ENCODE measurements around the gene SCGB3A1.

SCGB3A1 gene

DNA sequence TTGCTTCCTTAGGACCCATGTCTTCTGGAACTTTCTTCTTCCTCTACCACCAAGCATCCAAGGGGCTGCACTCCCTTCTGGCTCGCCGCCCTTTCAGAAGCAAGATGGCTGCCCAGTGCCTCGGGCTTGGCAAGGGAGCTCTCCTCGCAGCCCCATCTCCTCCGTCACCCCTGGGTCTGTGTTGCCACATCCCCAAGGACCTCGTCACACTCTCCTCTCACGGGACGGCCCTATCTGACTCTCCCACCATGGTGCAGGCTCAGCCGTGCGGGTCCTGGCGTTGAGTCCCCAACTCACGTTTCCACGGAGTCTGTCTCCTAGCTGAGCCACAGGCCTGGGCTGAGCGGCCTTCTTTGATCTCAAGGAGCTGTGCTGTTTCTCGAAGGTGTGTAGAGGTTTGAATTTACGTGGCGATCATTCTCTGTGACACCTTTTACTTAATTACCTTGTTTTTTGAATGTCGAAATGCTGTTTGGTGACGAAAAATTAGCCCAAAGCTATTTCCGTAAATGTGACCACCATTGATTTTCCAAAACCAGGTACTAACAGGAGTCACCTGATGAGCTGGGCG is 15.0 kb upstream of the SCGB3A1 start:
- Histone ChIP-seq H3K36me3 (ENCODE audit: control insufficient read depth, insufficient read depth, low read length) (no peaks in the 10 kb centered on the region), H3K27me3 (replicated peaks; ENCODE audit: control insufficient read depth, insufficient read depth, low read length) (no peaks in the 10 kb centered on the region; the same call in 1 of the 2 replicates), H3K4me3 (replicated peaks; ENCODE audit: low read depth, low read length) (no peak overlapping the region)
- TF ChIP-seq, protein P1, sequence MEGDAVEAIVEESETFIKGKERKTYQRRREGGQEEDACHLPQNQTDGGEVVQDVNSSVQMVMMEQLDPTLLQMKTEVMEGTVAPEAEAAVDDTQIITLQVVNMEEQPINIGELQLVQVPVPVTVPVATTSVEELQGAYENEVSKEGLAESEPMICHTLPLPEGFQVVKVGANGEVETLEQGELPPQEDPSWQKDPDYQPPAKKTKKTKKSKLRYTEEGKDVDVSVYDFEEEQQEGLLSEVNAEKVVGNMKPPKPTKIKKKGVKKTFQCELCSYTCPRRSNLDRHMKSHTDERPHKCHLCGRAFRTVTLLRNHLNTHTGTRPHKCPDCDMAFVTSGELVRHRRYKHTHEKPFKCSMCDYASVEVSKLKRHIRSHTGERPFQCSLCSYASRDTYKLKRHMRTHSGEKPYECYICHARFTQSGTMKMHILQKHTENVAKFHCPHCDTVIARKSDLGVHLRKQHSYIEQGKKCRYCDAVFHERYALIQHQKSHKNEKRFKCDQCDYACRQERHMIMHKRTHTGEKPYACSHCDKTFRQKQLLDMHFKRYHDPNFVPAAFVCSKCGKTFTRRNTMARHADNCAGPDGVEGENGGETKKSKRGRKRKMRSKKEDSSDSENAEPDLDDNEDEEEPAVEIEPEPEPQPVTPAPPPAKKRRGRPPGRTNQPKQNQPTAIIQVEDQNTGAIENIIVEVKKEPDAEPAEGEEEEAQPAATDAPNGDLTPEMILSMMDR (IDR thresholded peaks at IDR 0.05; ENCODE audit: insufficient read depth, low read length, poor library complexity, severe bottlenecking) = no peak
- no peak for DNase-seq (ENCODE audit: extremely low read depth, insufficient read length)

DNA sequence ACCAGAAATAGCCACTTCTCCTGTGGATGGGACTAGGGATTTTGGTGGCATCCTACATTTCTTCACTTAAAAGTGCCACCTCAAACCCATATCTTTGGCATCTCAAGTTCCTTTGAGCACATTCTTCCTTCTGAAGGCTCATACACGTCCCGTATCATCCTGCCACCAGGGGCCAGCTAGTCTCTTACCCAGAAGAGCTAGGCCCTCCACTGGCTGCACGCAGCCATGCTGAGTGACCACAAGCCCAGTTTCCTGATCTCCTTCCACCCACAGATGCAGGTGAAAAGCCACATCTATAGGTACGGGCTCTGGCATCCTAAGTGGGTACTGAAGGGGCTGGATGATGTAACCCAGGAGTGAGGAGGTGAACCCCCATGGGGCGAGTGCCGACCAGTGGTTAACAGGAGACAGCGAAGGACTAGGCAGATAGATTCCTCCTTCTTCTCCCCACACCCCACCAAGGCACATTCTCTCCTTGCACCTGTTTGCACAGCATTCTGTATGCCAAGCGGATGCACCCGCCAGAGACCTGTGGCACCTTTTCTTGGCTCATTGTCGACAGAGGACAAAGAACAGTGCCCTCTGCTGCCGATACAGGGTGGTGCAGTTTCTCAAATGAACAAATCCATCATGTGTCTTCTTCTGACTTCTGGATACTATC is 14.4 kb upstream of the SCGB3A1 start:
- Histone ChIP-seq H3K4me3 (replicated peaks; ENCODE audit: low read depth, low read length) (no peak overlapping the region), H3K36me3 (ENCODE audit: control insufficient read depth, insufficient read depth, low read length) (no peaks in the 10 kb centered on the region), H3K27me3 (replicated peaks; ENCODE audit: control insufficient read depth, insufficient read depth, low read length) (no peaks in the 10 kb centered on the region; the same call in 1 of the 2 replicates)
- DNase-seq (ENCODE audit: extremely low read depth, insufficient read length) = no peak
- TF ChIP-seq, protein P1 (IDR thresholded peaks at IDR 0.05; ENCODE audit: insufficient read depth, low read length, poor library complexity, severe bottlenecking) = peak; percentile 74

- TF ChIP-seq, protein P1 (IDR thresholded peaks at IDR 0.05; ENCODE audit: insufficient read depth, low read length, poor library complexity, severe bottlenecking) = no peak
- Histone ChIP-seq H3K27me3 (replicated peaks; ENCODE audit: control insufficient read depth, insufficient read depth, low read length) (no peaks in the 10 kb centered on the region; the same call in 1 of the 2 replicates), H3K4me3 (replicated peaks; ENCODE audit: low read depth, low read length) (no peak overlapping the region), H3K36me3 (ENCODE audit: control insufficient read depth, insufficient read depth, low read length) (no peaks in the 10 kb centered on the region)
- no peak for DNase-seq (ENCODE audit: extremely low read depth, insufficient read length)
These were observed 13.0 kb upstream of the SCGB3A1 start for GRCh38 chr5:180604271-180604670.

- Histone ChIP-seq H3K36me3 (ENCODE audit: control insufficient read depth, insufficient read depth, low read length) (no peaks in the 10 kb centered on the region), H3K27me3 (replicated peaks; ENCODE audit: control insufficient read depth, insufficient read depth, low read length) (no peaks in the 10 kb centered on the region; the same call in 1 of the 2 replicates), H3K4me3 (replicated peaks; ENCODE audit: low read depth, low read length) (no peak overlapping the region)
- DNase-seq (ENCODE audit: extremely low read depth, insufficient read length) = no peak
- TF ChIP-seq, protein P1 (IDR thresholded peaks at IDR 0.05; ENCODE audit: insufficient read depth, low read length, poor library complexity, severe bottlenecking) = no peak
These were observed 11.8 kb upstream of the SCGB3A1 start for GRCh38 chr5:180603076-180603594.

DNA sequence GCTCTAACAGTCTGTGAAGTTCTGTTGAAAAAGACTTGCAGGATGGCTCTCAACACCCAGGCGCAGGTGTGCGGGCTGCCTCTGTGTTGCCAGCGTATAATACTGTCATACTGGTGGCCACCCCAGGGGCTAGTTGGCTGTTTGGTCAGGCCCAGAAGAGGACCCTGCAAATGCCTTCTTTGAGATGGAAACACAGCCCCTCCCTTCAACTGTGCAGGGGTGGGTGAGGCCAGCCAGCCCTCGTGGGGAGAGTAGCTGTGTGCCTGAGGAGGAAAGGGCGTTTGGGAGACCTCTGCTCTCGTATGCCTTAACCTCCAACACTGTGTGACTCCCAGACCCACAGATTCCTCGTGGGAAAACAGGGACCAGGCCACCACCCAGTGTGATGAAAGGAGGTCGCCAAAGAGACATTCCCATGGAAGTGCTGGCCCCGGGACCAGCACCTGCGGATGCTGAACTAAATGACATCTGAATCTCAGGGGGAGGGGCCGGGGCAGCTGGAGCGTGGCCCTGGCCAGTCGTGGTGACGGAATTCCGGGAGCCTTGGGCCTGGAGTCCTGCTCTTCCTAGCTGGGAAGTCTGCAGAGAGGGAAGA is 11.3 kb upstream of the SCGB3A1 start:
- no peaks in the 10 kb centered on the region for H3K36me3 ChIP-seq (ENCODE audit: control insufficient read depth, insufficient read depth, low read length)
- TF ChIP-seq, protein P1 (IDR thresholded peaks at IDR 0.05; ENCODE audit: insufficient read depth, low read length, poor library complexity, severe bottlenecking) = no peak
- H3K27me3 ChIP-seq (replicated peaks; ENCODE audit: control insufficient read depth, insufficient read depth, low read length) = no peaks in the 10 kb centered on the region; the same call in 1 of the 2 replicates
- DNase-seq (ENCODE audit: extremely low read depth, insufficient read length) = no peak
- H3K4me3 ChIP-seq (replicated peaks; ENCODE audit: low read depth, low read length) = no peak overlapping the region

All from GM06990 (cell line).